IgD-negative memory B cell (primary cell): Measurements from ENCODE around the gene C12orf42. TPM values are rescaled to one million over a fixed set of nuclear protein-coding genes. Genes with fewer than 3 reads are reported as not detected.

Experiments used
- H3K27ac Mint-ChIP-seq, 3 donors: one replicate each; pipeline ENCODE4 v1.8.0; 2020 to 2022; ENCODE audit warnings: mild to moderate bottlenecking in 3 of 3, mixed read lengths in 3 of 3, moderate library complexity in 1 of 3
- H3K27me3 Mint-ChIP-seq: one replicate; pipeline ENCODE4 v1.8.0; 2021; ENCODE audit warnings: mixed read lengths
- H3K36me3 Mint-ChIP-seq: one replicate; pipeline ENCODE4 v1.8.0; 2020; ENCODE audit warnings: mild to moderate bottlenecking, mixed read lengths
- H3K4me1 Mint-ChIP-seq, 3 donors: one replicate each; pipeline ENCODE4 v1.8.0; 2020 to 2022; ENCODE audit warnings: mixed read lengths in 3 of 3, mild to moderate bottlenecking in 1 of 3
- H3K4me3 Mint-ChIP-seq, 4 donors: one replicate each; pipeline ENCODE4 v1.8.0; 2020 to 2022; ENCODE audit warnings: mild to moderate bottlenecking in 4 of 4, mixed read lengths in 4 of 4, moderate library complexity in 3 of 4
- H3K9me3 Mint-ChIP-seq, 3 donors: one replicate each; pipeline ENCODE4 v1.8.0; 2020 to 2021; ENCODE audit warnings: mixed read lengths in 3 of 3, mild to moderate bottlenecking in 1 of 3
- polyA plus RNA-seq: library from polyadenylated mRNA; unstranded; fragments of 300-500 nt; fragmentation: Illumina TruSeq; gene quantifications from one replicate; pipeline ENCODE4 v1.2.3, GENCODE V29; 2021

Gene C12orf42
- polyA plus RNA-seq, 1 donor from 2014 or later, result 25.4 TPM

DNA sequence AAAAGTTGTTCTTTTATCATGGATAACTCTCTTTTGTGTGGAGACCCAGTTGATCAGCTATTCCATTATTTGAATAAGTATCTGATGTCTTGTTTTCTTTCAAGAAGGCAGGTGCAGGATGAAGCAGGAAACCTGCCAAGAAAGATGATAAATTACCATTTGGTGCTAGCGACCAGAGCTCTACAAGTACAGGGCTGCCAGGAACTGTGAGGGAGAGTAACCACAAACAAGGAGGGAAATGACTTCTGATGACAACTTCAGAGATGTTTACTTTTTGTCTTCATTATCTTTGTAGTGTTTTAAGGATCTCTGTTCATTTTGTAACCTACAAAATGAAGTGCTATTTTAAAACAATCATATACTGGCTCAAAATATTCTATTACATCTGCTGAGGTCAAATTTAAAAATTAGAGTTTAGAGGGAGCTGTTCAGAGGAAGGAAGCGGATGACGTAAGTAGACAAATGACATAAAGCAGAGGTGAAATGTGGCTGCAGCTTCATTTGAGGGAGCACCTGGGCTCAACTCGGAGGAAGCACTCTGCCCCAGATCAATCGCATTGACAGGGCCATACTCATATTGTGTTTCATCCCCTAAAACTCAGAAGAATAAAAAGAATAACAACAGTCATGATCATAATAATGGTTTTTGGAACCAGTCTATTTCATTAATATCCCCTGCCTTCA, 226.8 kb downstream of the C12orf42 start:
- H3K27me3 Mint-ChIP-seq, result no peaks in the 10 kb centered on the region
- H3K4me1 Mint-ChIP-seq, result peaks cover 0 to 7% (median 1%) of the 10 kb centered on the region in 3 donors
- H3K4me3 Mint-ChIP-seq, result peak overlapping the region in 1 of 4 donors; percentile 19
- peak overlapping the region in 1 of 3 donors; percentile 28 for H3K27ac Mint-ChIP-seq
- no peaks in the 10 kb centered on the region for H3K9me3 Mint-ChIP-seq
- peaks cover 3% of the 10 kb centered on the region for H3K36me3 Mint-ChIP-seq

DNA sequence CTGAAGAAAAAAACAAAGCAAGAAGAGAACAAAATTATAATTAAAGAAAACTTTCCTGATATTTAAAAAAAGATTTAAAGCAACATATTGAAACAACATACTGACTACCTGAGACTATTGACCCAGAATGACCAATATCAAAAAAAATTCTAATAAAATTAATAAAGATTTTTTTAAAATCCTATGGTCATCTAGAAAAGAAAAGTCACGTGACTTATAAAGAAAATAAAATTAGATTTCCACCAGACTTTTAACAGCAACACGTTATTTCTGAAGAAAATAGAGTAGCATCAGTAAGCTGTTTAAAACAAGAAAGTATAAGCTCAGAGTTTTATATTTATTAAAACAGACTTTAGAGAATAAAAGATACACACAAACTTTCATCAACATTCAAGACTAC, 238.0 kb downstream of the C12orf42 start:
- H3K4me3 Mint-ChIP-seq, result no peak overlapping the region
- peaks cover 0 to 2% (median 0%) of the 10 kb centered on the region in 3 donors for H3K9me3 Mint-ChIP-seq
- H3K27ac Mint-ChIP-seq, result no peak overlapping the region
- no peaks in the 10 kb centered on the region for H3K4me1 Mint-ChIP-seq
- peaks cover 1% of the 10 kb centered on the region for H3K27me3 Mint-ChIP-seq
- peaks cover 5% of the 10 kb centered on the region for H3K36me3 Mint-ChIP-seq

Other genes with a start within 250 kb of the C12orf42 start
- not detected for gene STAB2, start 91.3 kb upstream of the C12orf42 start, polyA plus RNA-seq